SU-DHL-6 (cell line): ENCODE measurements around the gene CRADD.

Experiments used
- H2AFZ ChIP-seq: fragments of 200-600 bp; sonication (generic); 2 replicates; pipeline ENCODE4 v1.6.1; 2014; ENCODE audit warnings: low read depth, mild to moderate bottlenecking, moderate library complexity, mixed read lengths, antibody characterized with exemption, low read length; ENCODE audit not compliant: severe bottlenecking
- H3F3A ChIP-seq: fragments of 200-600 bp; shearing (Covaris generic); 2 replicates; pipeline ENCODE4 v1.6.0; 2016; ENCODE audit warnings: antibody characterized with exemption, mild to moderate bottlenecking; ENCODE audit not compliant: insufficient read depth
- H3K27ac ChIP-seq: fragments of 200-600 bp; sonication (generic); 2 replicates; pipeline ENCODE4 v1.5.1; 2016; ENCODE audit warnings: low read depth, mild to moderate bottlenecking, low read length, moderate library complexity, mixed read lengths
- H3K27me3 ChIP-seq: fragments of 200-600 bp; sonication (generic), shearing (Covaris generic); 2 replicates; pipeline ENCODE4 v1.6.0; 2014; ENCODE audit warnings: mild to moderate bottlenecking, low read length
- H3K36me3 ChIP-seq: fragments of 200-600 bp; sonication (generic); 2 replicates; pipeline ENCODE4 v1.6.1; 2014; ENCODE audit warnings: mild to moderate bottlenecking, low read length, mixed read lengths
- H3K4me2 ChIP-seq: fragments of 300-600, 200-600 bp; shearing (Covaris generic), sonication (generic); 2 replicates; pipeline ENCODE4 v1.6.0; 2014; ENCODE audit warnings: low read length, low read depth, mild to moderate bottlenecking; ENCODE audit not compliant: poor library complexity, severe bottlenecking
- H3K4me3 ChIP-seq: fragments of 200-600 bp; sonication (generic); 2 replicates; pipeline ENCODE4 v1.5.1; 2014; ENCODE audit warnings: antibody characterized with exemption, low read length, mild to moderate bottlenecking, mixed read lengths; ENCODE audit not compliant: insufficient read depth, poor library complexity, severe bottlenecking
- H3K79me2 ChIP-seq: fragments of 200-600 bp; sonication (generic); 2 replicates; pipeline ENCODE4 v1.6.1; 2014; ENCODE audit warnings: mild to moderate bottlenecking, low read length, moderate library complexity; ENCODE audit not compliant: insufficient read depth
- H3K9ac ChIP-seq: fragments of 200-600 bp; sonication (generic); 2 replicates; pipeline ENCODE4 v1.7.0; 2014; ENCODE audit warnings: mild to moderate bottlenecking, low read length
- H3K9me2 ChIP-seq: fragments of 200-600 bp; sonication (generic); replicated peaks from 2 replicates; pipeline ENCODE4 v1.6.1; 2014; ENCODE audit warnings: low read length; ENCODE audit not compliant: insufficient read depth
- H3K9me3 ChIP-seq: fragments of 200-600 bp; sonication (generic); 2 replicates; pipeline ENCODE4 v1.6.1; 2014; ENCODE audit warnings: low read length, mixed read lengths; ENCODE audit not compliant: insufficient read depth
- H4K20me1 ChIP-seq: fragments of 200-600 bp; sonication (generic); 2 replicates; pipeline ENCODE4 v1.6.1; 2014; ENCODE audit warnings: low read depth, mild to moderate bottlenecking, antibody characterized with exemption, low read length, moderate library complexity, mixed read lengths
- EZH2phosphoT487 ChIP-seq: fragments of 200-600 bp; sonication (generic), shearing (Covaris generic); conservative IDR thresholded peaks from 2 replicates; pipeline ENCODE4 v1.6.1; 2018; ENCODE audit warnings: mild to moderate bottlenecking, antibody characterized with exemption, low read length, moderate library complexity, mixed read lengths
- TF ChIP-seq, protein P1 (sequence below): fragments of 200-600 bp; sonication (generic); IDR thresholded peaks from one replicate; pipeline ENCODE4 v1.5.1; 2017; ENCODE audit warnings: antibody characterized with exemption, mild to moderate bottlenecking, low read length, moderate library complexity; ENCODE audit not compliant: insufficient read depth, poor library complexity, severe bottlenecking

CRADD gene

DNA sequence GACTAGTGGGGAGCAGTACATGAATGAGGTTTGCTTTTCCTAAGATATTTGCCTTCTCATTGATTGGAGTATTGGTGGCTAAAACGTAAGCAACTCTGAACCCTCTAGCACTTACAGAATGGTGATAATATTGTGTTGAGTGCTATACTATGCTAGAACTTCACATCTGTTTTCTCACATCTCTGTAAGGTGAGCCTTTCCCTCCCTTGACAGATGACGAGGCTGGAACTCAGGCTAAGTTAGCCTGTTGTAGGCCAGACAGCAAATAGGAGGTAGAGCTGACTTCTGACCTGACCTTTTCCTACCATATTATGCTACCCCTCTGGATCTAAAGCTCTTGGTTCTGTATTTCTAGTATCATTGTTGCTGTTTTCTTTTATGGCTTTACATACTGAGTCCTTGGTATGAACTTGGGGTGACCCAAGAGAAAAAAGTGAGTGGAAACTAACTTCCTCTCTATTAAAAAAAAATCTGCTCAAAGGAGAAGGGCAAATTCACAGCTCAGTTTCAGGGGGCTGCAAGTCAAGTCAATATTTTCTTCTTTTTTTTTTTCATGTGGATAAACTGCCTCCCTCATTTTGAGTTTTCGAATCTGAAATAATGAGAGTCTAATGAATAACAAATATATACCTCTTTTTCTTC lies 85.9 kb downstream of the CRADD start:
- no peak for TF ChIP-seq EZH2phosphoT487
- TF ChIP-seq, protein P1, sequence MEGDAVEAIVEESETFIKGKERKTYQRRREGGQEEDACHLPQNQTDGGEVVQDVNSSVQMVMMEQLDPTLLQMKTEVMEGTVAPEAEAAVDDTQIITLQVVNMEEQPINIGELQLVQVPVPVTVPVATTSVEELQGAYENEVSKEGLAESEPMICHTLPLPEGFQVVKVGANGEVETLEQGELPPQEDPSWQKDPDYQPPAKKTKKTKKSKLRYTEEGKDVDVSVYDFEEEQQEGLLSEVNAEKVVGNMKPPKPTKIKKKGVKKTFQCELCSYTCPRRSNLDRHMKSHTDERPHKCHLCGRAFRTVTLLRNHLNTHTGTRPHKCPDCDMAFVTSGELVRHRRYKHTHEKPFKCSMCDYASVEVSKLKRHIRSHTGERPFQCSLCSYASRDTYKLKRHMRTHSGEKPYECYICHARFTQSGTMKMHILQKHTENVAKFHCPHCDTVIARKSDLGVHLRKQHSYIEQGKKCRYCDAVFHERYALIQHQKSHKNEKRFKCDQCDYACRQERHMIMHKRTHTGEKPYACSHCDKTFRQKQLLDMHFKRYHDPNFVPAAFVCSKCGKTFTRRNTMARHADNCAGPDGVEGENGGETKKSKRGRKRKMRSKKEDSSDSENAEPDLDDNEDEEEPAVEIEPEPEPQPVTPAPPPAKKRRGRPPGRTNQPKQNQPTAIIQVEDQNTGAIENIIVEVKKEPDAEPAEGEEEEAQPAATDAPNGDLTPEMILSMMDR, result no peak
- H3K36me3 ChIP-seq, result no peaks in the 10 kb centered on the region
- H3K9me2 ChIP-seq, result no peaks in the 10 kb centered on the region
- H3K9me3 ChIP-seq, result no peaks in the 10 kb centered on the region
- no peaks in the 10 kb centered on the region for H3K79me2 ChIP-seq
- H4K20me1 ChIP-seq, result no peaks in the 10 kb centered on the region
- H2AFZ ChIP-seq, result no peak overlapping the region
- H3K4me2 ChIP-seq, result no peak overlapping the region
- no peak overlapping the region for H3K27ac ChIP-seq
- no peaks in the 10 kb centered on the region for H3K27me3 ChIP-seq
- H3F3A ChIP-seq, result no peaks in the 10 kb centered on the region
- H3K4me3 ChIP-seq, result no peak overlapping the region
- no peak overlapping the region for H3K9ac ChIP-seq

DNA sequence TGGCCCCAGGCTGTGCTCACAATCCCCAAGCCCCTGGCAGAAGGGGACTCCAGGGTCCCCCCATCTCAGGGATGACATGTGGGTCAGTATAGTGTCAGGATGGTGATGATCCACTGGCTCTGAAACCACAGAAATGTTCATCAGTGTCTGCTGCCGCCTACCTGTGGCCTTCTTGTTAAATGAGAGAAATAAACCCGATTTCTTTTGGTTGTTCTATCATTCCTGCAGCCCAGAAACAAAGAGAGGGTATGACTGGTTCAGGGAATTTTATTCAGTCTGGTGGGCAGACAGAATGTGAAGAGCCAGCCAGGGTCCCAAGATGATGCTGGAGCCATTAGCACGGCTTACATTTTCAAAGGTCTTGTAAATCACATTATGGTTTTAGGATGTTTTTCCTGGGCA lies 86.6 kb downstream of the CRADD start:
- Histone ChIP-seq H3F3A (no peaks in the 10 kb centered on the region), H3K9me2 (no peaks in the 10 kb centered on the region), H3K27ac (no peak overlapping the region)

GRCh38 chr12:93766371-93766770 lies 89.2 kb downstream of the CRADD start:
- Histone ChIP-seq H4K20me1 (no peaks in the 10 kb centered on the region), H3K27ac (no peak overlapping the region), H3F3A (no peaks in the 10 kb centered on the region), H2AFZ (no peak overlapping the region), H3K9ac (no peak overlapping the region), H3K4me2 (no peak overlapping the region), H3K4me3 (no peak overlapping the region), H3K9me3 (no peaks in the 10 kb centered on the region), H3K79me2 (no peaks in the 10 kb centered on the region), H3K9me2 (no peaks in the 10 kb centered on the region), H3K36me3 (no peaks in the 10 kb centered on the region), H3K27me3 (no peaks in the 10 kb centered on the region)
- TF ChIP-seq EZH2phosphoT487, result no peak
- TF ChIP-seq, protein P1, result no peak

More for the DNA sequence above, 86.6 kb downstream of the CRADD start:
- H3K36me3 ChIP-seq, result no peaks in the 10 kb centered on the region
- no peaks in the 10 kb centered on the region for H3K27me3 ChIP-seq
- H2AFZ ChIP-seq, result no peak overlapping the region
- no peaks in the 10 kb centered on the region for H3K9me3 ChIP-seq
- no peak overlapping the region for H3K9ac ChIP-seq
- no peak for TF ChIP-seq EZH2phosphoT487
- TF ChIP-seq, protein P1, result no peak
- H3K79me2 ChIP-seq, result no peaks in the 10 kb centered on the region
- H3K4me3 ChIP-seq, result no peak overlapping the region
- no peaks in the 10 kb centered on the region for H4K20me1 ChIP-seq
- no peak overlapping the region for H3K4me2 ChIP-seq
